ENCODE data around the gene CALHM6. TPM values are rescaled to one million over a fixed set of nuclear protein-coding genes. Genes with fewer than 3 reads are reported as not detected.

CALHM6 gene
- not detected for total RNA-seq

DNA sequence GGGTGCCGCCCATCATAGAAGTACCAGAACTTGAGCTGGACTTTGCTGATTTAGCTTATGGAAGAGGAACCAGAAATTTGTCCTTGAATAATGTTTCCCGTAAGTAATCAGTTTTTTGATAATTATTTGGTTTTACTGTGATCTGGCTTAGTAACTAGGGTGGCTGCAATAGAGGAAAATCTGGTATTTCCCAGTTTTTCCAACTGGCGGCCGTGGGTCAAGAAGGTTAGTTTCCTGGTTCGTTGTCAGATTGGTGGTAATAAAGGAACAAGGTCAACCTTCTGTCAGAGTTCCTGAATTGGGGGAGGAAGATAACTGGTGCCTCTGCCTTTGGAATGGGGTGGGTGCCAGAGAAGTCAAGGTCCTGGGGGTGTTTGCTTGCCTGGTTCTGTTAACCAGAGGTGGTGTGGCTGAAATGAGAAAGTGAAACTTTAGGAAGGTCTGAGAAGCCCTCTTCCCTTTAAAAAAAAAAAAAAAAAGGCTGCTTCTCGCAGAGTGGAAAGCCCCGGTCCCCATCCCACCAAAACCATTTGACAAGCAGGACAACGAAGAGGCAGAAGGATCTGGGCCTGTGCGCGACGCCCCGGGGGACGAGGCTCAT is at the start of gene CALHM6:
TSS of gene CALHM6 (plus strand) at position 45 of the 601 bp plus-strand sequence. CDS start at position 600, 555 bp downstream.
- no peak for DNase-seq

DNA sequence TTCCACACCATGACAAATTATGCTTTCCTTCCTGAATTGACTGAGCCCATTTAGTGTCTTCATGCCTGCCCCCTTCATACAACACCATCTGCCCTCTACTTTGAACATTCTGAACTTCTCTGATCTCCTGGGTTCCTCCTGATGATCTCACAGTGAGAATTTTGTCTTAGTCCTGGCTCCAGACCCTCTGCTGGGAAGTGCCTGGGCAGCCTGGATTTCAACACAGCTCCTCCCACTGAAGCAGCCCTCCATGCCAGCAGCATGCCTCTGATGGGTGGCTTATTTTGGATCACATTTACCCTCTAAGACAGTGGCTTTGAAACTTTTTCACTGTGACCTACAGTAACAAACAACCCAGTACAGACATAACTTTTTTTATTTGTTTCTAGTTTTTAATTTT is 48.9 kb upstream of the CALHM6 start:
- DNase-seq: no peak

DNA sequence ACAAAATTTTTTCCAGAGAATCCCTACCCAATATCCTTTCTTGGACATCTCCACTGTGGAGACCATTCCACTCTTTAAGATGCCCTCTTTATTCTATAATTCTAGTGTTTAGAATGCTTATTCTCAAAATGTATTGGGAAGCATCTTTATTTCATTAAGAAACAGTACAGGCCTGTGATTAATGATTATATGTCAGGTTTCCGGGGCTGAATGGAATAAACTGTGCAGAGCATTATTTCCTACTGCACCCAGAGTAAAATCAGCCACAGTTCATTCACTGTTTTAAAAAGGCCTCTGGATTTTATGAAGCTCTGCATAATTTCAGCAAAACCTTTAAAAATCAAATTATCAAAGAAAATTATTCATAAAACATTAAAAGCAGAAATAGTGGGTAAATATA is 47.8 kb upstream of the CALHM6 start:
- DNase-seq: no peak

DNA sequence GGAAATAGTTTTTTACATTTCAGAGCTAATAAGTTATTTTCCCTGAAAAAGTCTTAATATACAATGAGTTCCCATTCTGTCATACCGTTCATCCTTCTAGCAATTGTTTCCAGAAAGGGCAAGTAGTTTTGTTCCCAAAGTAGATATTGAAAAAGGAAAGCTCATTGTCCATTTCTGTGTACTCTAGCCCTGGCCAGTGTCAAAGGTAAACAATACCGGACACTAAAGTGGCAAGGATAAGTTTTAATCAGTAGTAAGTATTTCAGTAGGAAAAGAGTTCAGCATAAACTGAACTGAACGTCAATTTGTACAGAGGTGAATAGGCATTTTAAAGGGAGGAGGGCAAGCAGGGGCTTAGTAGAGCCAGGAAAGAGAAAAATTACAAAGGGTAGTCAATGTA is 43.5 kb upstream of the CALHM6 start:
- DNase-seq: no peak

DNA sequence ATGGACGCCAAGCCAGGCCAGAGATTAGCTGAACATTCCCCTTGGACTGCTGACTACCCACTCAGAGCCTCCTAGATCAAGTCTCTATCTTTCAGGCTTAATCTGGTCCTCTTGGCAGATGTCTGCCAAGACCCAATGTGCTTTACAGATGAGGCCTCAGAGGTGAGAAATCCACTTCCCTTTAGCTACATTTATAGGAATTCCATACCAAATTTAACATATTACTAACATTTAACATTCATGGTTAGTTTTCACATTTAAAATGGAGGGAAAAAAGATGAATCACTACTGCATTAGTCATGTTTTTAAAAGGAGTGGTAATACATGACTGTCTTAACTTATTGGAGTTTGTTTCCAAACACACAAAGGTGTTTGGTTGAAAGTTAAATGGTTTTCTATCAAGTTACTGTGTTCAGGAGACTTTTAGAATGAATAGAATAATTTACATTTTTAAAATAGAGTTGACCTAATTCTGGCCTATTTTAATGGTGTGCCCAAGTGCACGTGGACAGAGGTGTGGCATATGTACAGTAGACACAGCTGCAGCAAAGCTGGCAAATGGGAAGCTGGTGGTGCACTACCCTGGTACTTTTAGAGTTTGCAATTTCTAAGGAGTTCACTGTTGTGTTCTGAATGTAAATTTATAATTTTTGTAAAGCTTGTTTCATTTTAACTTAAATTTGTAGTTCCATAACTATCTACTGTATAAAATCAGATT is 41.9 kb upstream of the CALHM6 start:
- no peak for DNase-seq

DNA sequence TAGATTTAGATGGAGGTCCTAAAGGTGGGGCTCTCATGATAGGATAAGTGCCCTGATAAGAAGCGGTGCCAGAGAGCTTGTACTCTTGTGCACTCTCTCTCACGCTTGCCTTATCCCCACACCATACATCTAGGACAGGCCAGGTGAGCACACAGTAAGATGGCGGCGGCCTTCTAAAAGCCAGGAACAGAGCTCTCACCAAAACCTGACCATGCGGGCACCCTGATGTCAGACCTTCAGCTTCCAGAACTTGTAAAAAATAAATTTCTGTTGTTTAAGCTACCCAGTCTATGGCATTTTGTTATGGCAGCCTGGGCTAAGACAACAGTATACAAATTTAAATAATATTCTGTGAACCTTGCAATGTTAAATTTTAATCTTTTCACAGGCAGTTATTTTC is 40.8 kb upstream of the CALHM6 start:
- DNase-seq: no peak

DNA sequence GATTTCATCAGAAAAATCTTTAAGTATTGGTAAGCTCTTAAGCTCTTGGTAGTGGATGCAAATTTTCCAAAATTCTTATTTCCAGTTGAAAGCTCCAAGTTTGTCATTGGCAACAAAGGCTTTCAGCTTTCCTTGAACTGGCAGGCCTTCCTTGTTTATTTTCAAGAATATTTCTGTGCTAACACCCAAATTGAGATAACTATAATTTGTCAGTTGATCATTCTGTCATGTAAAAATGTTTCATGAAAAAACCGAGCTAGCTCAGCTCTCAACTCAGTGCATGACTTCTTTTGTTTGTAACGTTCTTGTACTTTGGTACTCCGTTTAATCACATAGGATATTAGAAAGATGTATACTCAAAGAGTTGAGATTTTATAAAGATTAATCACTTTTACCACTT is 38.9 kb upstream of the CALHM6 start:
- DNase-seq: no peak

DNA sequence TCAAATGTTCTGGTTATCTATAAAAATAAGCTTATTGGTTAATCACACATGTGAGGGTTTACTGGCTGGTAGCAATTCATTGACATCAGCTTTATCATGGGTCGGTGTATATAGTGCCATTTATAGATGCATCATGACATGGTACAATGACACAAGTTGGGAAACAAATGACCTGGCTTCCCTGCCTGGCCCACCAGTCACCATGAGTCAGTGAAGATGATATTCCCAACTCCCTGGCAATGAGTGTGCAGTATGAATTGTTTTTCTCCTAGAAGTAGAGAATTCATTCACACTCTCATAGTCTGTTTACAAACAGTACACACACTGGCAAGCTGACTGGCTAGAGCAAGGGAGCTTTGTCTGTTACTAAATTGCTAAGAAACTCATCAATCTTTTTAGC is 37.2 kb upstream of the CALHM6 start:
- DNase-seq: no peak

DNA sequence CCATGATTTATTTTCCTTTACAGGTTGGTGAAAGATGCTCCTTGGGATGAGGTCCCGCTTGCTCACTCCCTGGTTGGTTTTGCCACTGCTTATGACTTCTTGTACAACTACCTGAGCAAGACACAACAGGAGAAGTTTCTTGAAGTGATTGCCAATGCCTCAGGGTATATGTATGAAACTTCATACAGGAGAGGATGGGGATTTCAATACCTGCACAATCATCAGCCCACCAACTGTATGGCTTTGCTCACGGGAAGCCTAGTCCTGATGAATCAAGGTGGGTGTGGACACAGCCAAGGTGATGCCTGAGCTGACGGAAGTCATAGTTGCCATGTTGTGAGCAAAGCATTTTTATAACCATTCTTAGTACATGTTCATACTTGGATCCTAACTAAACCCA is 34.6 kb upstream of the CALHM6 start:
- no peak for DNase-seq

DNA sequence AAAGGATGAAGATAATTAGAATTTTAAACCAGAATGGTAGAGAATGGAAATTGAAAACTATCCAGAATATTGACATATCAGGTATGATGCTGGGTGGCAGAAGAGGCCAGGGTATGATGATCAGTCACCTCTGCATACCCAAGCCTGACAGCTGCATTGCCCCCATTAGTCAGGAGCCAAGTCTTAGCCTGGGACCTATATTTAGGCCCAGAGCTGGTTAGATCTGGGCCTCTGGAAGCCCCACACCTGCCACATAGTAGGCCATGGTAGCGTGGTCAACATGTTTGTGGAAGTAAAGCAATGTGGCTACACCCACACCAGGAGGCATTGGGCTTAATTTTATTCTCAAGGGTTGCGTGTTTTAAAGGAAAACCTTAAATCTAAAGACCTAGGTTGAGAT is 32.1 kb upstream of the CALHM6 start:
- no peak for DNase-seq

DNA sequence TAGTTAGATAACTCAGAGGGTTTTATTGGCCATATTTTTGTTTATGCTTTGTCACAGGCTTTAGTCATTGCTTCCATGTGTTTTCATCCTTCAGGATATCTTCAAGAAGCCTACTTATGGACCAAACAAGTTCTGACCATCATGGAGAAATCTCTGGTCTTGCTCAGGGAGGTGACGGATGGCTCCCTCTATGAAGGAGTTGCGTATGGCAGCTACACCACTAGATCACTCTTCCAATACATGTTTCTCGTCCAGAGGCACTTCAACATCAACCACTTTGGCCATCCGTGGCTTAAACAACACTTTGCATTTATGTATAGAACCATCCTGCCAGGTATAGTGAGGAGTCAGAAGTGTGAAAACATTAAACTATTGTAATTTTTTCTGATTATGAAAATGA is 30.3 kb upstream of the CALHM6 start:
- DNase-seq: no peak

DNA sequence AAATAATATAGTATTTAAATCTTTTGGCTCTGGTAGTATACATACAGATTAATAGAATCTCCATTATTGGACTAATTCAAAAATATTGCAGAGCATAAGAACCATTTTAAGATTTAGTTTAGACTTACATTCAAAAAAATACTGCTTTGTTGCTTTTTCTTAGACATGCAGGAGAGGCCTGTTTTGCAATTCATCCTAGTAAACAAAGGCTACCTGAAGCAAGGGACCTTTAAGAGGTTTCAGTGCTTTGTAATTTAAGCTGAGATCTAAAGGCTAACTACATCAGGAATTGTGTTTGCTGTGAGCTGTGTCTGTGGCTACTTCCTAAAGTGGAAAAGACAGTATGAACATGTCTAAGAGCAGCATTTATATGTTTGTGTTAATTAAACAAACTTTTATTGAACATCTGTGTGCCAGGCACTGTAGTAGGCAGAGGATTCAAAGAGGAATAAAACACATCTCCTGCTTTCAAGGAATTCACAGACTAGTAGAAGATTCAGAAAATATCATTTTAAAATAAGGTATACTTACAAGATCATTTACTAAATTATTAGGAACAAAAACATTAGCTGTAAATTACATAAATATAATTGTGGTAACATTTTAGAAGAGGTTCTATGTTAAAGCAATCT is 29.1 kb upstream of the CALHM6 start:
- no peak for DNase-seq

DNA sequence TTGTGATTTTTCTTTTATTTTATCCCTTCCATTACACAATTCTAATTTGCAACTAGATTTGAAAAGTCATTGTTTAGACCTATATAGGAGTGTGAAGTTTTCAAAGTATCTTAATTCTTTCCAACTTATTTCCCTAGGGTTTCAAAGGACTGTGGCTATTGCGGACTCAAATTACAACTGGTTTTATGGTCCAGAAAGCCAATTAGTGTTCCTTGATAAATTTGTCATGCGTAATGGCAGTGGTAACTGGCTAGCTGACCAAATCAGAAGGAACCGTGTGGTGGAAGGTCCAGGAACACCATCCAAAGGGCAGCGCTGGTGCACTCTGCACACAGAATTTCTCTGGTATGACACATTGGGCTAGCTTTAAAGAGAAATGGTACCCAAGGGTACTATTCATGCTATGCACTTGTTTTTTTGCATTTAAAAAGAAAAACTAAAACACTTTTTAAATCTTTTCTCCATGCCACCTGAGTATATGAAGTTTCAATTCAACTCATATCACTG is 27.9 kb upstream of the CALHM6 start:
- DNase-seq: no peak

DNA sequence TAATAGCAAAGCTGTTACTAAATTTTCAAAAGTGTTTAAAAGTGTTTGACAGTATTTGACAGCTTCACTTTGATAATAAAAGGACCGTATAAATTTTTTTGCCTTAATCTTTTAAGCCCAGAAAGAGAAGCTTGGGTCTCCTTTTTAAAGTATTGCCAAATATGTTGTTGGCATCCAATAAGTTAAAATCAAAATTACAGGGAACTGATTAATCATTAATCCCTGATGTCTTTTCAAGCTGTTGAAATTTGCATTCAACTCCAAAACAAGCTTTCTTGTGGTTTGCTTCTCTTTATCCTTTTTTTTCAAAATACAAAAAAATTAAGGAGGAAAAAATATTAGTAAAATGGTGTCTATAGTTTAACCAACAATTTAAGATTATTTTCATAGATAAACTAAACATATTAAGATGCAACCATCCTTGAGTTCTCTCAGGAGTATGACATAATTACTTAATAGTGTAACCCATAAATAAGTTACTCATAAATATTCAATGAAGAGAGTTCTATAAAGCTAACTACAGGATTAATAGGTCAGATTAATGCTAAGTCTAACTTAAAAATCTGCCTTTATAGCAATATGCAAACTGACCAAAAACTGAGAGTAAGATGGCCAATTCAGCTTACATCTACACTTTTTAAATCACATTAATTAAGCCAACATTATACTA is 27.0 kb upstream of the CALHM6 start:
- DNase-seq: no peak

DNA sequence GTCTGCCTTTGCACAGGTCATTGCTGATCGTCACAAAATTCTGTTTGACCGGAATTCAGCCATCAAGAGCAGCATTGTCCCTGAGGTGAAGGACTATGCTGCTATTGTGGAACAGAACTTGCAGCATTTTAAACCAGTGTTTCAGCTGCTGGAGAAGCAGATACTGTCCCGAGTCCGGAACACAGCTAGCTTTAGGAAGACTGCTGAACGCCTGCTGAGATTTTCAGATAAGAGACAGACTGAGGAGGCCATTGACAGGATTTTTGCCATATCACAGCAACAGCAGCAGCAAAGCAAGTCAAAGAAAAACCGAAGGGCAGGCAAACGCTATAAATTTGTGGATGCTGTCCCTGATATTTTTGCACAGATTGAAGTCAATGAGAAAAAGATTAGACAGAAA is 24.6 kb upstream of the CALHM6 start:
- no peak for DNase-seq

DNA sequence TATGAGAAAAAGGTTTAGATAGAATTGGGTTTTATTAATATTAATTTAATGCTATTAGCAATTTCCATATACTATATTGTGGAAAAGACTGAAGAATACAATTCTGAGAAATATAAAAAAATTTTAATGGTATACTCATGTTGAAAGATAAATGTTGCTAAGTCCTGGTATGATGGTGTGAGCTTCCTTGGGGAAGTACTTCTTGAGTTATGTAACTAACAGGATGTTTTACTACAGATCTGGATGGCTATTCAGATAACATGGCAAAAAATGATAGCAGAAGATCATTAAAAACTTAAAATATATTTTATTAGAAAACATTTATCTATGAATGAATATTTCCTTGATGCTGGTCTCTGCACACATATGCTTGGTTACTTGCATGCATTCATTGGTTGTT is 23.5 kb upstream of the CALHM6 start:
- no peak for DNase-seq

DNA sequence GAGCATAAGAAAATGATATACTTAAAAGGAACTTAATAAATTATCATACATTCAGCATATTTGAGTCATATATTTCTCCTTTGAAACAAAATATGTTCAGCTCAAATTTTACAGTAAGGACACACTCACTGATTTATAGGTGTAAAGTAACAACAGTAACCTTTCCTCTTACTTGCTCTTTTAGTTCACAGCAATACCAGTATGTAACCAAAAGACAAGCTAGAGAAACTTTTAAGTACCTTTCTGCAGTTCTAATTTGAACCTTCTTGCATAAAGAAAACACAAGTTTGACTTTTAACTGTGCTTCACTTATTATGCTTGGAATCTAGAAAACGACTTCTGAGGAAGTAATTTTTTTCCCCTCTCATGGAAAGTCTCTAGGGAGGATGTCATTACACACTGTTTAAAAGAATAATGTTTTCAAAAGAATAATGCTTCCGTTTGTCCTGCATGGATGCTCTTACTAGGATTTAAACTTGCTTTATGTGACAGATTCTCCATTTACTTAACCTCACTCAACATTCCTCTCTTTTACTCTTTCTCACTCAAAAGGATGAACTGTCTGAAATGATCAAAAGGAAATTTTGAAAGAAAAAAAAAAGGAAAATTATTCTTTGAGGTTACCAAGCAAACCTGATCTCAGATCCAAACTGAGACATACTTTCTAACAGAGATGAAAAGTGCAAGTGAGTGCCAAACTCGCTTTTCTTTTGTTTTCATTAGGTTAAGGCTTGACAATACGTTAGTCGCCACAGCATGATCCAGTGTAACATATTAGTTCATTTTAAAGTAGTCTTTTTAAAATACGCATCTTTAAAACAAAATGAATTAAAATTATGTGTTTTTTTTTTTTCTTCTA is 22.4 kb upstream of the CALHM6 start:
- DNase-seq: no peak

DNA sequence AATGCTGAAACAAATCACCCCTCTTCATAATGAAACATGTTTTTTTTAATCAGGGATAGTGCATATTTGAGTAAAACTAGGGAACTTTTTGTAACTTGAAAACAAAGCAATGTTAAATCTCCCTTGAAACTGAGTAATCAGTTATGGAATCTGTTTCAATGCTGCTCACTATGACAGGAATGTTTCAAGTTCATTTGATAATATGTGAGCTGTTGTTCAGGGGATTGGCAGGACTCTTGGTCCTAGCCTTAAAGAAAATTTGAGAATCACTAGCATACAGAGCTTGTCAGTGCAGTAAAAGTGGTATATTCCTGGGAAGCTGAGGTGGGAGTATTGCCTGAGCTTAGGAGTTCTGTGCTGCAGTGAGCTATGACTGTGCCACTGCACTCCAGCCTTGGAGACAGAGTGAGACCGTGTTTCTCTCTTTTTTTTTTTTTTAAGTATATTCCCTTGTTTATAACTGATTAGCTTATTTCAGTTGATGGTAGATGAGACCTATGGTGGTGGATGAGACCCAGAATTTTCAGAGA is 21.6 kb upstream of the CALHM6 start:
- no peak for DNase-seq

DNA sequence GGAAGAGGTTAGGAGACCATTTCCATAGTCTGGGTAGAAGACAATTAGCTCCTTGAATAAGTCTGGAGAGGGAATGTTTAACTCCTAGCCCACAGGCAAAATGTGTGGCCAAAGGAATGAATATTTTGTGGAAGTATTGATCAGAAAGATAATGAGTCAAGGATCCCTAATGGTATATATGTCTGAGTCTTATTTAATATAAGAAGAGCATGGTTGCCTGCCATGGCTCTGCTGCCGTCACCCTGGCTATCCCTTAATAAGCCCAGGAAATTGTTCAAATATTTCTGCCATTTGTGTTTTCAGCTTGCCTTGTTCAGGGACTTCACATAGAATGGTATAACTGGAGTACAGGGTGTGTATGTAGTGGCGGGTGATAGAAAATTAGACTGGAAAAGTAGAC is 18.1 kb upstream of the CALHM6 start:
- no peak for DNase-seq

DNA sequence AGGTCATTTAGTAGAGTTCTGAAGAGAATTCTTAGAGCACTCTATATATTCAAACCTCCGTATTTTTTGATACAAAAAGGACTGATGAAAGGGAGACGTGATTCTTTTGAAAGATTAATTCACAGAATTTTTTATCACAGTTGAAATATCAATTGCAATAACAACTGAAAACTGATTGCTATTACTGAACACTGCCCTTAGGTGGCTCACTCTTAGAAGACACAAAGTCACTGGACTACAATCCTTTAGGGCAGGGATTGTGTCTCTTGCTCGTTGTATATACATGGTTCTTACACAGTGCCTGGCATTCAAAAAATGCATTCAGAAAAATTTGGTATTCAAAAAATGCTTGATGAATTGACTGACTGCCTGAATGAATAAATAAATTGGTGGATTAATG is 17.1 kb upstream of the CALHM6 start:
- DNase-seq: no peak

DNA sequence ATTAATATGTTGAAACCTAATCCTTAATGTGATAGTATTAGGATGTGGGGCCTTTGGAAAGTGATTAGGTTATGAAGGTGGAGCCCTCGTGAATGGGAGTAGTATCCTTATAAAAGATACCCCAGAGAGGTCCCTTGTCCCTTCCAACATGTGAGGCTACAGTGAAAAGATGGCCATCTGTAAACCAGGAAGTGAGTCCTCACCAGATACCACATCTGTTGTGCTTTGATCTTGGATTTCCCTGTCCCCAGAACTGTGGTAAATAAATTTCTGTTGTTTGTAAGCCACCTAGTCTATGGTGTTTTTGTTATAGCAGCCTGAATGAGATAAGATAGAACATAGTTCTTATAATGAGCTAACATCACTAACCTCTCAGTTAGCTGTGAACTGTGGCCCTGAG is 16.6 kb upstream of the CALHM6 start:
- DNase-seq: no peak

DNA sequence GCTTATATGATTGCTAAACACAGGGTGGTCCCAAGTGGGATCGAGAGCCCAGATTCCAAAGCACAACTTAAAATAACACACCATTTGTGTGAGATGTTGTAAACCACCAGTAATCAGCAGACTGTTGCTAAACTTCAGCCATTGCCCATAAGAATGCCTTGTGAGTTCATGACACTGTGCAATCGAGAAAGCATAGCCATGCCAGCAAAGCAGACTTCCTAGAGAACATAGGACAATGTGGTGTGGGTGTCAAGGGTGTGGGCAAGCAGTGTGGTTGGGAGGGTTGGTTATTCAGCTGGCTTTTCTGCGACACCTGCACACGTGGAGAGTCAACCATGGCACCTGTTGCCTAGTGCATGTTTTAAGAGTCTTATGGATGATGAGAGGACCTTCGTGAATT is 16.1 kb upstream of the CALHM6 start:
- no peak for DNase-seq
